IPS-20b (cell line): ENCODE measurements around the gene AGMO.

Experiments used
- H3K27ac ChIP-seq: one replicate; pipeline ENCODE4 v1.5.1; 2013; ENCODE audit warnings: low read length
- H3K27me3 ChIP-seq: 2 replicates; pipeline ENCODE4 v1.6.1; 2013; ENCODE audit warnings: mild to moderate bottlenecking, low read length, inconsistent platforms; ENCODE audit not compliant: insufficient read depth
- H3K36me3 ChIP-seq: 2 replicates; pipeline ENCODE4 v1.6.1; 2013; ENCODE audit warnings: low read depth, mild to moderate bottlenecking, inconsistent platforms, low read length, moderate library complexity; ENCODE audit not compliant: insufficient read depth
- H3K4me1 ChIP-seq: 2 replicates; pipeline ENCODE4 v1.6.1; 2013; ENCODE audit warnings: mild to moderate bottlenecking, control low read depth, inconsistent platforms, low read length, moderate library complexity; ENCODE audit not compliant: insufficient read depth
- H3K4me3 ChIP-seq: 2 replicates; pipeline ENCODE4 v1.5.1; 2013; ENCODE audit warnings: mild to moderate bottlenecking, low read length, inconsistent platforms
- H3K9ac ChIP-seq: 2 replicates; pipeline ENCODE4 v1.6.1; 2013; ENCODE audit warnings: low read depth, mild to moderate bottlenecking, inconsistent platforms, low read length, moderate library complexity
- H3K9me3 ChIP-seq: 2 replicates; pipeline ENCODE4 v1.6.1; 2013; ENCODE audit warnings: mild to moderate bottlenecking, low read depth, low read length, inconsistent platforms; ENCODE audit not compliant: insufficient read depth

AGMO gene

DNA sequence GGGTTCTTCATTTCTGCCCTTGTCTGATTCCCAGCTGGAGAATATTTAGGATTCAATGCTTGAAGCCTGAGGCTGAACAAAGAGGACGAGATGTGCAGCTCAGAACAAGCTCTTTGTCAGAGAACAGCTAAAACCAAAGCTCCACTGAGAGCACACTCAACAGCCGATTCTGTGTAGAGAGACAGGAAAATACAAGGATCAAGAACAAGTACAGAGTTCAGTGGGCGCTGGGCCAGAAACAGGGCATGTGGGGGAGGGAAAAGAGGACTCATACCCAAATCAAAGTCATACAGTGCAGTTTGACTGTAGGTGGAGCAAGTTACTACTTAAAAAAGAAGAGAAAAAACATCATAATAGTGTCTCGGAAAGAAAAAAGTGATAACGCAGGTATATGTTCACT is at the start of gene AGMO:
Gene AGMO (minus strand): TSS at position 181 of the 400 bp plus-strand sequence.
- H3K27me3 ChIP-seq, result no peaks in the 10 kb centered on the region
- H3K4me3 ChIP-seq, result no peak within 1 kb of the TSS
- H3K36me3 ChIP-seq, result no peaks in the 10 kb centered on the region
- no peak within 1 kb of the TSS for H3K27ac ChIP-seq
- no peaks in the 10 kb centered on the region; the same call in 1 of the 2 replicates for H3K4me1 ChIP-seq
- no peaks in the 10 kb centered on the region for H3K9me3 ChIP-seq
- no peak within 1 kb of the TSS for H3K9ac ChIP-seq

DNA sequence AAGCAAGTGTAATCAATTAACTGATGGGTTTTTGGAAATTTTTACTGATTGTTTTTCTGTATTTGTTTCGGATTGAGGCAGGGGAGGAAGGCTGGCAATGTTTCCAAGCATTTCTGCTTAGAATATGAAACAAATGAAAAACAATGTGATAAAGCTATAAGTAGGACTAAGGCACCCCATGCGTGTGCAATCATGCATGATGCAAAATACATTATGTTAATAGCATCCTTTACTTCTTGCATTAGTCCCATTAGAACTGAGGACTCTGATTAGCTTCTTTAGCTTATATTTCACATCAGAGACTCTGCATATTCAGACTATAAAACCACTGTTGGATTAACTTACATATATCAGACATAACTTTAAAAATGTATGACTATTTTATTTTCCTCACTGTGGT is 48.7 kb upstream of the AGMO start:
- Histone ChIP-seq H3K4me3 (no peak overlapping the region), H3K4me1 (no peaks in the 10 kb centered on the region), H3K27ac (no peak overlapping the region), H3K27me3 (no peaks in the 10 kb centered on the region), H3K9ac (no peak overlapping the region), H3K9me3 (no peaks in the 10 kb centered on the region), H3K36me3 (no peaks in the 10 kb centered on the region)

DNA sequence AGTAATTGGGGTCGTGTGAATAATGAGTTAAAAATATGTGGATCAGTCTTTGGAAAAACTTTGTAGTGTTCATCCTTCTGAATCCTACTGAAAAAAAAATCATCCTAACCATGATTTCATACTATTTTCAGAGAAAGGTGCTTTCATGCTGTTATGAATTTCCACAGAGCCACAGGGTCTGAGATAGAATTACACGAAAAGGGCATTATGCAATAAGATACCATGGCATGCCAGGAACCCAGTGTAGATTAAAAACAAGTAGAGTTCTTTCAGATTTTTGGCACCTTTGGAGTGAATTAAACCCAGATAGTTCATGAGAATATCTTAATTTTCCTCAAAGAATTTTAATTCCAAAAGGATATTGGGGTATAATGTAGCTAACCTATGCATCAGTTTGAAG is 47.5 kb upstream of the AGMO start:
- Histone ChIP-seq H3K9ac (no peak overlapping the region), H3K4me1 (no peaks in the 10 kb centered on the region), H3K9me3 (no peaks in the 10 kb centered on the region), H3K36me3 (no peaks in the 10 kb centered on the region), H3K27me3 (no peaks in the 10 kb centered on the region), H3K4me3 (no peak overlapping the region), H3K27ac (no peak overlapping the region)

DNA sequence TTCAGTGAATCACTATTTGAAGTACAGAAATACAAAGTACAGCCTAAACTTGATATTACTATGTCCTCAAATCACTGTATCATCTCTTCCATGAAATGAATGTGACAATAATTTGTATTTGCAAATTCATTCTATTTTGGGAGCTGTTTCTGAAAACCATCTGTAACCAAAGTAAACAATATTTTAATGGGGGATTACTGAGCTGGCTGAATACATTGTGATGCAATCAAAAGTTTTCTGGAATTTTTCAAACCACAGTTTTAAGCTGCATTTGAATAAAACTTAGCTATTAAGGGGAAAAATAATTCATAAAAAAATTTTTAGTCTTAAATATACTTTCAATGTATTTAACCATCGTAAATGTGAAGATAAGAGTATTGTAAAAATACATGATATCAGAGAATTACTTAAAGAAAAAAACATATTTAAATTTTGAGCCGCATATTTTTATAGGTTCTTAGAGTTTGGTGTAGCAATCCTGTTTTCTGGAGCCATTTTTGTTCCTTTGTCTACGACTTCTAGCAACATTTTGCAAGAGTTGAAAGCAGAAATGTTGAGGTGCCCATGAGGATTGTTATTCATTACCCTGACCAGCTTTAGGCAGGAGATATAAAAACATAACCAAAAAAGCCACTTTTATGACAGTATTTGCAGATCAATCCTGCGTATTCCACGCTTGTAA is 45.9 kb upstream of the AGMO start:
- Histone ChIP-seq H3K36me3 (no peaks in the 10 kb centered on the region), H3K27ac (no peak overlapping the region), H3K4me1 (no peaks in the 10 kb centered on the region), H3K27me3 (no peaks in the 10 kb centered on the region), H3K9me3 (no peaks in the 10 kb centered on the region), H3K4me3 (no peak overlapping the region), H3K9ac (no peak overlapping the region)

DNA sequence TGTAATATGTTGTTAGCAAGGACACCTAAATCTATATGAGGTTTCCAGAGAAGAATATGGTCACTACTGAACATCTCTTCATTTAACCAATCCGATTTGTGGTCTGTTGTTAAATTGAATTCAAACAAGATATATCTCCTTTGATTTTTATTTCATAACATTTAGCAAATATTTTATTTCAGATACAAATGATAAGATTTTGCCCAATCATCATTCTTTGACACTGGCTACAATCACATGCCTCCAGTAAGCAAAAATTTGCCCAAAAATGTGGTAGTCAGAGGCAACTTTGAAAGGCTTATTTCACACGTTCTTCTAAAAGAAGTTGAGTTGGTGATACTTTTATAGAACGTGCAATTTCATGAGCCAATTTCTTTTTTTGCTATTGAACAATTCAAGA is 44.7 kb upstream of the AGMO start:
- Histone ChIP-seq H3K27me3 (no peaks in the 10 kb centered on the region), H3K9me3 (no peaks in the 10 kb centered on the region), H3K4me3 (no peak overlapping the region), H3K4me1 (no peaks in the 10 kb centered on the region), H3K36me3 (no peaks in the 10 kb centered on the region), H3K27ac (no peak overlapping the region), H3K9ac (no peak overlapping the region)

DNA sequence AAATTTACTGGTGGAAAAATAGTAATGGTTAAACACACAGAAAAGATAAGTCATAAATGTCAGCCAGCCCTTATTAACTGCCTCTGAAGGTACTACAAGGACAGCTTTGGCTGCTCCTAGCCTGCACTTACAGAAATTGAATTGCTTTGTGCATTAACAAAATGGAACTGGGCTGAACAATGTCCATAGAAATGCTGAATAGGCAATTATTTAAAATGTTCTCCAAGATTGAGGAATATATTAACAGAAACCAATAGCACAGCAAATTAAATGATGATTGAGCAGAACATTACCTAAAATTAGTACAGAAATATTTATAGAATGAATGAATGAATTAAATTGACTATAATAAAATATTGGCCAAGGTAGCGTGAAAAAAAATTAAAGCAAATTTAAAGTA is 42.4 kb upstream of the AGMO start:
- H3K27ac ChIP-seq, result no peak overlapping the region
- no peaks in the 10 kb centered on the region for H3K9me3 ChIP-seq
- H3K4me3 ChIP-seq, result no peak overlapping the region
- no peaks in the 10 kb centered on the region for H3K4me1 ChIP-seq
- H3K27me3 ChIP-seq, result no peaks in the 10 kb centered on the region
- no peaks in the 10 kb centered on the region for H3K36me3 ChIP-seq
- no peak overlapping the region for H3K9ac ChIP-seq

DNA sequence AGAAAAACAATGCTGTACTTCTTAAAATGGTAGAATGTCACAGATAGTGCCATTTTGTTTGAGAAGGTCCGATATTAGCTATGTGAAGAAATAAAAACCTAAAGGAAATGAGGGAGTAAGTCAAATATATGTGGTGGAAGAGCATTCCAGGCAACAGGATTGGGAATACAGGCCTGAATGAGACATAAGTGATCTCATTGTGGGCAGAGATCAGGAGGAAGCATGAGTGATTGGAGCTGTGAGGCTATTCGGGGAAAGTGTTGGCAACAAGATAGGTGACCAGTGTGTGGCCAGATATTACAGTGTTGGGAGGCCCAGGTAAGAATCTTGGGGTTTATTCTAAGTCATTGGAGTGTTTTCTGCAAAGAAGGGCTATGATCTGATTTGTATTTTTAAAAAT is 41.3 kb upstream of the AGMO start:
- Histone ChIP-seq H3K27me3 (no peaks in the 10 kb centered on the region), H3K9me3 (no peaks in the 10 kb centered on the region), H3K36me3 (no peaks in the 10 kb centered on the region), H3K4me3 (no peak overlapping the region), H3K27ac (no peak overlapping the region), H3K9ac (no peak overlapping the region), H3K4me1 (no peaks in the 10 kb centered on the region)

DNA sequence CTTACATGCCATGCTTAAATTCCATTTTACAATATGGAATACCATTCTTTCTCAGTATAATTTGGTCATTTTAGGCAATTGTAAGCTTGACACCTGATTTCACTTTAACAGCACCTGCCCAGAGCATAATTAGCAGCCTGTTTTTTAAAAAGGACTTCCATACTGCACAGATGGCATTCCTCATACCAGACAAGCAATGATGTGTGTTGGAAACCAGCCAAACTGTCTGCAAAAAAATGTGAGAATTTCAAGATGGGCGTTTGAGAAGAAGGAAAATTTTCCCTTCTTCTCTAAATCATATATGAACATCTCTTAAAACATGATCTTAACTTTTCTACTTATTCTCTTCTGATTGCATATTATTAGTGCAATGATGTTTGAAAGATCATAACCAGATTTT is 40.4 kb upstream of the AGMO start:
- Histone ChIP-seq H3K9me3 (no peaks in the 10 kb centered on the region), H3K27me3 (no peaks in the 10 kb centered on the region), H3K27ac (no peak overlapping the region), H3K4me3 (no peak overlapping the region), H3K36me3 (no peaks in the 10 kb centered on the region), H3K9ac (no peak overlapping the region), H3K4me1 (no peaks in the 10 kb centered on the region)

DNA sequence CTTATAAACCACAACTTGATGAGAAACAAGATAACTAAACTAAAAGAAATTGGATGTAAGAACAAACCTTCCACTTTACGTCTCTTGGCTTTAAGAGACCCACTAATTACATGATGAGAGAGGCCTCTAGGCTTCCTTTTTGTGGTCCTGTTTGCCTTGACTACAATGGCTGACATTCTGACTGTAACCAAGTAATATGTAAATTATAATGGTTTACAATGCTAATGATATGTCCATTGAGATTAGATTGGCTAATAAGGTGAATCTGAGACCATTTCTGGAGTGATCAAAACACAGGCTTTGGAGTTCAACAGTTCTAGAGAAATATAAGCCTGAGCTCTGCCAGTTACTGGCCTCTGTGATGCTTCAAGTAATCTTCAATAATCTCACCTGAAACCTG is 39.4 kb upstream of the AGMO start:
- no peaks in the 10 kb centered on the region for H3K36me3 ChIP-seq
- H3K27ac ChIP-seq, result no peak overlapping the region
- H3K9ac ChIP-seq, result no peak overlapping the region
- no peaks in the 10 kb centered on the region for H3K4me1 ChIP-seq
- no peaks in the 10 kb centered on the region for H3K27me3 ChIP-seq
- H3K4me3 ChIP-seq, result no peak overlapping the region
- no peaks in the 10 kb centered on the region for H3K9me3 ChIP-seq

DNA sequence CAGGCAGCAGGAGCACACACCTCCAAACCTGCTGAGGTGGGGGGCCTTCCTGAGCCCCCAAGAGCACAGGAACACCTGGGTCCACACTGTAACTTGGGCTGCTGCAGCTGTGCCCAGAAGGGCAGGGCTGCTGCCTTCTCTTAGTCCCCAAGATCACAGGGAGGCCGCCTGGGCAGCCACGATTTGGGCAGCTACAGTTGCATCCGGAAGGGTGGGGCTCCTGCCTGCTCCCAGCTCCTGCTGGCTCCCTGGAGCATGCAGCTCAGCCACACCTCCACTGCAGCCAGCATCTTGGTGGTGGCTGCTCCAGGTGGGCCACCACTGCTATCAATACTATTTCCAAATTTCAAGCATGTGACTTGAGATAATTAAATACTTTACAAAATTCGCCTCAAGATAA is 38.5 kb upstream of the AGMO start:
- Histone ChIP-seq H3K4me1 (no peaks in the 10 kb centered on the region), H3K27ac (no peak overlapping the region), H3K9ac (no peak overlapping the region), H3K36me3 (no peaks in the 10 kb centered on the region), H3K4me3 (no peak overlapping the region), H3K27me3 (no peaks in the 10 kb centered on the region), H3K9me3 (no peaks in the 10 kb centered on the region)

DNA sequence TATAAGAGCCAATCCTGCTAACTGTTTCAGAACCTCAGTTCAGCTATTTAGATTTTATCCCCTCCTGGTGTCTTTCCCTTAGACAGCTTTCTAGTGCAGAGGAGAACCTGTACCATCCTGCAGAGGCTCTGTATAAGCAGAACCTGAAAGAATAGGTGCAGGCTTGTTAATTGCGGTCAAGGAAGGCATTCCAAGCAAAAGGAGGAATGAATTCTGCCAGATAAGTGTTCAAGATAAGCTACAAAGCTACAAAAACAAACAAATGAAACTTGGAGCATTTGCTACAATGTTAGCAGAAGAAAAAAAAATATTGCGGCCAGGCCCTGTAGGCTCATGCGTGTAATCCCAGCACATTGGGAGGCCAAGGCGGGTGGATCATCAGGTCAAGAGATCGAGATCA is 32.6 kb upstream of the AGMO start:
- Histone ChIP-seq H3K27ac (no peak overlapping the region), H3K36me3 (no peaks in the 10 kb centered on the region), H3K9ac (no peak overlapping the region), H3K4me1 (no peaks in the 10 kb centered on the region), H3K9me3 (no peaks in the 10 kb centered on the region), H3K27me3 (no peaks in the 10 kb centered on the region), H3K4me3 (no peak overlapping the region)

DNA sequence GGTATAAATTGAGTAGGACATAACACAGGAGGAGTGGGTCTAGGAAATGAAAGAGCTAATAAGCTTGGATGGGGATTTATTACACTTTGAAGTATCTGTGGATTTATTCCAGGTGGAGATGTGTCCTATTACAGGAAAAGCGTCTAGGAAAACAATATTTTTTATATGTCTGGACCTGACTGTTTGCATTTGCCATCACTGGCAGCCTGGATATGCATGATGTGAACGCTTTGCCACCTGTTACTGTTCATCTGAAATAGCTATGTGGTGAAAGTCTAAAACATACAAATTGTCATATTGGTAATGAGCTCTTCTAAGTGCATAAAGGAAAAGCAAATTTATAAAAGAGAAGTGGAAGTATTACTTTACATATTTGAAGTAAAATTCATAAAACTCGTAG is 31.6 kb upstream of the AGMO start:
- Histone ChIP-seq H3K9me3 (no peaks in the 10 kb centered on the region), H3K27me3 (no peaks in the 10 kb centered on the region), H3K9ac (no peak overlapping the region), H3K27ac (no peak overlapping the region), H3K4me3 (no peak overlapping the region), H3K4me1 (no peaks in the 10 kb centered on the region), H3K36me3 (no peaks in the 10 kb centered on the region)
